Stomach (tissue), 9 donors: ENCODE measurements around the gene MCM3AP. TPM values are rescaled to one million over a fixed set of nuclear protein-coding genes. Genes with fewer than 3 reads are reported as not detected.

ENCODE experiments used
- DNase-seq, 2 donors: peaks; one replicate each; pipeline versions ENCODE4 v3.0.0 to v3.0.0-alpha.2; 2013 to 2019
- H3K27ac ChIP-seq, 5 donors: fragments of 200-600 bp in 4 of 5; sonication (generic) in 4 of 5; one replicate each; pipeline ENCODE4 v1.5.1; 2013 to 2019; ENCODE audit warnings: mild to moderate bottlenecking in 1 of 5, moderate library complexity in 1 of 5
- H3K27me3 ChIP-seq, 3 donors: fragments of 200-600 bp; sonication (generic); one replicate each; pipeline ENCODE4 v1.5.1; 2017 to 2019; ENCODE audit warnings: mixed run types in 1 of 3
- H3K36me3 ChIP-seq, 4 donors: fragments of 200-600 bp; sonication (generic); 1 replicate in 3 of 4; 2 replicates in 1 of 4; pipeline ENCODE4 v1.5.1; 2016 to 2019
- H3K4me1 ChIP-seq, 4 donors: fragments of 200-600 bp; sonication (generic); one replicate each; pipeline ENCODE4 v1.5.1; 2016 to 2019
- H3K4me3 ChIP-seq, 4 donors: fragments of 200-600 bp; sonication (generic) in 3 of 4; one replicate each; pipeline ENCODE4 v1.5.1; 2016 to 2019; ENCODE audit warnings: mild to moderate bottlenecking in 1 of 4
- H3K9me3 ChIP-seq, 4 donors: fragments of 200-600 bp; sonication (generic); one replicate each; pipeline ENCODE4 v1.5.1; 2016 to 2019
- EP300 ChIP-seq: sonication (generic); formaldehyde crosslinking; IDR thresholded peaks from one replicate; pipeline ENCODE4 v1.6.1; 2017; ENCODE audit warnings: antibody characterized with exemption
- POLR2A ChIP-seq, 4 donors: fragments of 450-650 bp; IDR thresholded peaks; one replicate each; pipeline ENCODE4 v1.6.1; 2016; ENCODE audit warnings: antibody characterized with exemption in 4 of 4, control low read depth in 2 of 4, mild to moderate bottlenecking in 1 of 4, moderate library complexity in 1 of 4
- POLR2AphosphoS5 ChIP-seq, 3 donors: sonication (generic); formaldehyde crosslinking; IDR thresholded peaks; one replicate each; pipeline ENCODE4 v1.6.1; 2016; ENCODE audit warnings: antibody characterized with exemption in 3 of 3
- whole genome bisulfite sequencing, 5 donors: extraction: QIAGEN DNeasy Blood & Tissue Kit in 3 of 5; methylation state at CpG; one replicate each; pipeline versions ENCODE4 v1.1.5 to v1.1.7; 2013 to 2018; 5-methylcytosine and 5-hydroxymethylcytosine counted together
- intact Hi-C: fragments of 100-400 bp; cut with DNase I; formaldehyde crosslinking; loops from one replicate; pipeline ENCODE4 v1.15.1; 2023; ENCODE audit warnings: low total_unique reads
- polyA plus RNA-seq, 3 donors: library from polyadenylated mRNA; stranded (reverse); fragments of 200-250 nt; gene quantifications; one replicate each; pipeline ENCODE4 v1.2.3, GENCODE V29; 2013
- total RNA-seq, 5 donors: library from RNA; depleted of rRNA; stranded (reverse); fragments of >200 nt; gene quantifications; one replicate each; pipeline versions ENCODE4 v1.1.0 to v1.2.3, GENCODE V29; 2014 to 2016
- TF ChIP-seq, protein P1 (sequence below), 7 experiments: fragments of 450-650 bp in 4 of 7; fragments of 200-600 bp in 3 of 7; sonication (generic) in 3 of 7; IDR thresholded peaks; one replicate each; pipeline ENCODE4 v1.5.1; 2016 to 2019; ENCODE audit warnings: antibody characterized with exemption in 7 of 7, control low read depth in 2 of 7, mild to moderate bottlenecking in 1 of 7
- donor health status: healthy with polysubstance abuse.
- donor health status: Bipolar disorder and iron deficiency.
- donor health status: healthy.

Gene MCM3AP
- total and polyA plus RNA-seq, 8 donors = 18.9 to 555 (median 57.4) TPM

DNA sequence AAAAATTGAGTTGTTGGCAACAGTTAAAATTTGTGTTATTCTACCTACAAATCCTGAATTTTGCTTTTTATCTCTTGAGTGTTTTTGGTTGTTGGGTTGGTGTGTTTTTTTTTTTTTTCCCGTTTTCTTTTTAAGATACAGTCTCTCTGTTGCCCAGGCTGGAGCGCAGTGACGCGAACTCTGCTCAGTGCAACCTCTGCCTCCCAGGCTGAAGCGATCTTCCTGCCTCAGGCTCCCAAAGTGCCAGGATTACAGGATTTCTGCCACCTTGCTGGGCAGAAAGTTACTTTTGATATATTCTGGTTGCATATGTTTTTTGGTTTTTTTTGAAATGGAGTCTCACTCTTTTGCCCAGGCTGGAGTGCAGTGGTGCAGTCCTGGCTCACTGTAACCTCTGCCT, 42.7 kb upstream of the MCM3AP start:
- 77 to 85% (median 79%) methylated on average over 5 of the region's 5 CpGs for WGBS, 5 donors
- TF ChIP-seq EP300 (no peak), POLR2AphosphoS5 (IDR thresholded peaks at IDR 0.05) (no peak), POLR2A (IDR thresholded peaks at IDR 0.05) (no peak)
- TF ChIP-seq, protein P1, sequence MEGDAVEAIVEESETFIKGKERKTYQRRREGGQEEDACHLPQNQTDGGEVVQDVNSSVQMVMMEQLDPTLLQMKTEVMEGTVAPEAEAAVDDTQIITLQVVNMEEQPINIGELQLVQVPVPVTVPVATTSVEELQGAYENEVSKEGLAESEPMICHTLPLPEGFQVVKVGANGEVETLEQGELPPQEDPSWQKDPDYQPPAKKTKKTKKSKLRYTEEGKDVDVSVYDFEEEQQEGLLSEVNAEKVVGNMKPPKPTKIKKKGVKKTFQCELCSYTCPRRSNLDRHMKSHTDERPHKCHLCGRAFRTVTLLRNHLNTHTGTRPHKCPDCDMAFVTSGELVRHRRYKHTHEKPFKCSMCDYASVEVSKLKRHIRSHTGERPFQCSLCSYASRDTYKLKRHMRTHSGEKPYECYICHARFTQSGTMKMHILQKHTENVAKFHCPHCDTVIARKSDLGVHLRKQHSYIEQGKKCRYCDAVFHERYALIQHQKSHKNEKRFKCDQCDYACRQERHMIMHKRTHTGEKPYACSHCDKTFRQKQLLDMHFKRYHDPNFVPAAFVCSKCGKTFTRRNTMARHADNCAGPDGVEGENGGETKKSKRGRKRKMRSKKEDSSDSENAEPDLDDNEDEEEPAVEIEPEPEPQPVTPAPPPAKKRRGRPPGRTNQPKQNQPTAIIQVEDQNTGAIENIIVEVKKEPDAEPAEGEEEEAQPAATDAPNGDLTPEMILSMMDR (IDR thresholded peaks at IDR 0.05) = no peak

DNA sequence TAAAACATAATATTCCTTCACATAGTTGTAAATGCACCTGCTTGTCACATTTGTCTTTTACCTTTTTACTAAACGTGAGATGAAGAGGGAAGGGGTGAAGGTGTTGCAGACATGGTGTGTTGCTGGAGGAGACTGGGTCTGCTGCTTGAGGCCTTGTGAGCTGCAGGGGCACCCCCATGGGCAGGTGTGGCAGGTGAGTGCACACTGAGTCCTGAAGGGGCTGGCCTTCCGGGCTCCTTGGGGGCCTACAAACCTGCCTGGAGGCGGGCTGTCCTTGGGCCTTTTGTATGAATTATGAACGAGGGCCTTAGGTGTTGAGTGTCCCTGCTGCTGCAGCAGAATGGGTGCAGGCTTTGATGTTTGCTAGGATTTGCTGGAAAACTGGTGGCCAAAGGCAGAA, 42.3 kb upstream of the MCM3AP start:
- TF ChIP-seq EP300 (no peak), POLR2AphosphoS5 (IDR thresholded peaks at IDR 0.05) (no peak), POLR2A (IDR thresholded peaks at IDR 0.05) (no peak)
- TF ChIP-seq, protein P1 (IDR thresholded peaks at IDR 0.05) = no peak
- Histone ChIP-seq H3K9me3 (no peaks in the 10 kb centered on the region), H3K4me1 (peaks cover 12 to 28% (median 24%) of the 10 kb centered on the region in 4 donors), H3K27ac (no peak overlapping the region), H3K36me3 (peaks cover 8 to 51% (median 46%) of the 10 kb centered on the region in 4 donors), H3K27me3 (no peaks in the 10 kb centered on the region), H3K4me3 (no peak overlapping the region)
- intact Hi-C loops = no loop called here
- DNase-seq = no peak
- 71 to 94% (median 87%) methylated on average over 4 of the region's 4 CpGs for WGBS, 5 donors

More for the DNA sequence above, 42.7 kb upstream of the MCM3AP start:
- Histone ChIP-seq H3K4me3 (no peak overlapping the region), H3K4me1 (peaks cover 7 to 24% (median 19%) of the 10 kb centered on the region in 4 donors), H3K27me3 (no peaks in the 10 kb centered on the region), H3K36me3 (peaks cover 8 to 55% (median 47%) of the 10 kb centered on the region in 4 donors), H3K27ac (no peak overlapping the region), H3K9me3 (no peaks in the 10 kb centered on the region)
- no peak for DNase-seq
- intact Hi-C loops = no loop called here

- 59 to 82% (median 69%) methylated on average over 15 of the region's 15 CpGs for WGBS, 5 donors
- no peaks in the 10 kb centered on the region for H3K27me3 ChIP-seq
- peak overlapping the region in 3 of 5 donors; percentile 99 to 100 (median 99) for H3K27ac ChIP-seq
- peak in 1 of 2 donors; percentile 69 for DNase-seq
- H3K36me3 ChIP-seq = peaks cover 8 to 38% (median 34%) of the 10 kb centered on the region in 4 donors
- no peaks in the 10 kb centered on the region for H3K9me3 ChIP-seq
- H3K4me1 ChIP-seq = peaks cover 21 to 38% (median 38%) of the 10 kb centered on the region in 4 donors
- H3K4me3 ChIP-seq = no peak overlapping the region
- TF ChIP-seq POLR2A (IDR thresholded peaks at IDR 0.05) (no peak), EP300 (no peak), POLR2AphosphoS5 (IDR thresholded peaks at IDR 0.05) (no peak)
- TF ChIP-seq, protein P1 (IDR thresholded peaks at IDR 0.05) = no peak
- intact Hi-C loops = no loop called here
Measured at GRCh38 chr21:46326110-46326703, 40.8 kb upstream of the MCM3AP start.

DNA sequence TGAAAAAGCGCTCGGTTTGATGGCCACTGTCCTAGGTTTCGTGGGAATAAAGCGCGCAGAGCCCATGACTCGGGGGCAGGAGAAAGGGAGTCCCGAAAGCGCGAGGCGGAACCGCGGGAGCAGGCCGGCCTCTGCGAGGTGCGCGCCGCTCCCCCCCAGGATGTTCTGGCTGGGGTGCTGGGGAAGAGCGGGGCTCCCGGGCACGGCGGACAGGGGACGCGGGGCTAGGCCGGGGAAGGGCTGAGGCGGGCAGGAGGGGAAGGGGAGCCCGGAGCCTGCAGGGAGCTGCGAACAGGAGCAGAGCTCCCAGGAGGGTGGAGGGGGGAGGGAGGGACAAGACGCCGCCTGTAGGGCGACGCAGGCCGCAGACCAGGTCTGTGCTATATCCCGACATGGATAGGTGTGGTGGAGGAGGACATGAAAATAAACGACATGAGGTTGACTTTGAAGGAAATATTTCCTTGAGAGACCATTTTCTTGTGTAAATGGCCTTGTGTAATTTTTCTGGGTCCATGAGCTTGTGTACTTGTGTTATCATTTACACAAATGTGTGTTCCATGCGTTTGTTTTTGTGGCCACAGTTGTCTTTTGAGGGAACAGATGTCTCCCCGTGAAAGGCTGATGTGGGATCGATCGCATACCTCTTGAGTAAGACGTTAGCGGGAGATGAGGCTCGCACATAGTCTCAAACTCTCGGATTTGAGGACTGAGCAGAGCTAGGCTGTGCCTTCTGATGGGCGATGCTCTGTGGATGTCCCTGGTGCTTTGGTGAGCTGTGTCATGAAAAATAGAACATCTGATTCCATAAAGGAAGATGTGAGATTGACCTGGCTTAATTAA, 39.9 kb upstream of the MCM3AP start:
- DNase-seq = peak; percentile 37 to 81
- intact Hi-C loops = no loop called here
- TF ChIP-seq POLR2A (IDR thresholded peaks at IDR 0.05) (no peak), EP300 (no peak), POLR2AphosphoS5 (IDR thresholded peaks at IDR 0.05) (no peak)
- TF ChIP-seq, protein P1 (IDR thresholded peaks at IDR 0.05) = peak in 1 of 7 experiments; percentile 16
- peaks cover 8 to 32% (median 28%) of the 10 kb centered on the region in 4 donors for H3K36me3 ChIP-seq
- no peaks in the 10 kb centered on the region for H3K9me3 ChIP-seq
- H3K4me3 ChIP-seq = peak overlapping the region; percentile 97 to 99 (median 98)
- H3K27ac ChIP-seq = peak overlapping the region; percentile 98 to 100 (median 99)
- 8 to 14% (median 9%) methylated on average over 28 to 43 of the region's 43 CpGs for WGBS, 5 donors
- no peaks in the 10 kb centered on the region for H3K27me3 ChIP-seq
- H3K4me1 ChIP-seq = peaks cover 21 to 47% (median 40%) of the 10 kb centered on the region in 4 donors
